MM.1S (cell line): ENCODE data around the gene MFNG.

Experiments used
- DNase-seq: peaks from one replicate; pipeline ENCODE4 v3.0.0-alpha.2; 2015
- H2AFZ ChIP-seq: fragments of 300-600 bp; sonication (generic); 2 replicates; pipeline ENCODE4 v1.6.0; 2016; ENCODE audit warnings: antibody characterized with exemption, low read length
- H3F3A ChIP-seq: fragments of 300-600 bp; sonication (generic); 2 replicates; pipeline ENCODE4 v1.6.1; 2016; ENCODE audit warnings: mild to moderate bottlenecking, antibody characterized with exemption, low read length, moderate library complexity, mixed read lengths; ENCODE audit not compliant: insufficient read depth
- H3K27ac ChIP-seq: fragments of 300-600 bp; sonication (generic); 2 replicates; pipeline ENCODE4 v1.5.1; 2016; ENCODE audit warnings: mild to moderate bottlenecking, low read length
- H3K27me3 ChIP-seq: fragments of 300-600 bp; sonication (generic); replicated peaks from 2 replicates; pipeline ENCODE4 v1.6.0; 2016; ENCODE audit warnings: low read length; ENCODE audit not compliant: insufficient read depth
- H3K36me3 ChIP-seq: fragments of 300-600 bp; sonication (generic); replicated peaks from 2 replicates; pipeline ENCODE4 v1.6.1; 2016; ENCODE audit warnings: mild to moderate bottlenecking, low read length, mixed read lengths; ENCODE audit not compliant: insufficient read depth
- H3K4me1 ChIP-seq: fragments of 300-600 bp; sonication (generic); 2 replicates; pipeline ENCODE4 v1.6.1; 2016; ENCODE audit warnings: low read length, mixed read lengths
- H3K4me2 ChIP-seq: fragments of 300-600 bp; sonication (generic); 2 replicates; pipeline ENCODE4 v1.6.0; 2016; ENCODE audit warnings: low read depth, low read length
- H3K4me3 ChIP-seq: fragments of 300-600 bp; sonication (generic); 2 replicates; pipeline ENCODE4 v1.5.1; 2016; ENCODE audit warnings: low read length, mixed read lengths
- H3K79me2 ChIP-seq: fragments of 300-600 bp; sonication (generic); 2 replicates; pipeline ENCODE4 v1.6.1; 2016; ENCODE audit warnings: mixed run types, low read length, mixed read lengths
- H3K9ac ChIP-seq: fragments of 300-600 bp; sonication (generic); 2 replicates; pipeline ENCODE4 v1.6.1; 2016; ENCODE audit warnings: low read length, mixed read lengths
- H3K9me2 ChIP-seq: fragments of 300-600 bp; sonication (generic); replicated peaks from 2 replicates; pipeline ENCODE4 v1.6.1; 2016; ENCODE audit warnings: mild to moderate bottlenecking, low read length, mixed read lengths; ENCODE audit not compliant: insufficient read depth
- H3K9me3 ChIP-seq: fragments of 300-600 bp; sonication (generic); replicated peaks from 2 replicates; pipeline ENCODE4 v1.6.1; 2016; ENCODE audit warnings: mild to moderate bottlenecking, low read length, mixed read lengths; ENCODE audit not compliant: insufficient read depth
- H4K20me1 ChIP-seq: fragments of 300-600 bp; sonication (generic); 2 replicates; pipeline ENCODE4 v1.6.1; 2016; ENCODE audit warnings: mild to moderate bottlenecking, low read length, moderate library complexity, mixed read lengths; ENCODE audit not compliant: insufficient read depth
- CTCF ChIP-seq: fragments of 300-600 bp; sonication (generic); IDR thresholded peaks from 2 replicates; pipeline ENCODE4 v1.5.1; 2016; ENCODE audit warnings: antibody characterized with exemption, low read length, mixed read lengths
- EZH2 ChIP-seq: fragments of 300-600 bp; sonication (generic); optimal IDR thresholded peaks from 2 replicates; pipeline ENCODE3; 2017; ENCODE audit warnings: low read depth, mild to moderate bottlenecking, antibody characterized with exemption, low read length, mixed read lengths
- EZH2phosphoT487 ChIP-seq: fragments of 300-600 bp; sonication (generic); IDR thresholded peaks from 2 replicates; pipeline ENCODE4 v1.6.1; 2018; ENCODE audit warnings: antibody characterized with exemption, low read length

The MFNG gene

GRCh38 chr22:37449331-37450001 is 36.7 kb downstream of the MFNG start:
- no peak overlapping the region for H2AFZ ChIP-seq
- H3K36me3 ChIP-seq, result no peaks in the 10 kb centered on the region
- TF ChIP-seq CTCF, result no peak
- no peak overlapping the region for H3K27ac ChIP-seq
- no peak for DNase-seq
- no peak overlapping the region for H3K9ac ChIP-seq
- H3K4me3 ChIP-seq, result no peak overlapping the region
- H3F3A ChIP-seq, result no peaks in the 10 kb centered on the region
- no peaks in the 10 kb centered on the region for H3K79me2 ChIP-seq
- no peaks in the 10 kb centered on the region for H3K4me1 ChIP-seq
- H3K9me2 ChIP-seq, result no peaks in the 10 kb centered on the region
- no peak overlapping the region for H3K4me2 ChIP-seq
- no peaks in the 10 kb centered on the region for H4K20me1 ChIP-seq
- peaks cover 67% of the 10 kb centered on the region for H3K27me3 ChIP-seq
- no peaks in the 10 kb centered on the region for H3K9me3 ChIP-seq

- Histone ChIP-seq H3K79me2 (no peaks in the 10 kb centered on the region), H3K4me1 (no peaks in the 10 kb centered on the region), H3K4me3 (no peak overlapping the region), H3K27me3 (peaks cover 67% of the 10 kb centered on the region), H3K9ac (no peak overlapping the region), H3K36me3 (no peaks in the 10 kb centered on the region), H2AFZ (no peak overlapping the region), H3K27ac (no peak overlapping the region), H4K20me1 (no peaks in the 10 kb centered on the region), H3K9me2 (no peaks in the 10 kb centered on the region), H3K9me3 (no peaks in the 10 kb centered on the region), H3F3A (no peaks in the 10 kb centered on the region), H3K4me2 (no peak overlapping the region)
- TF ChIP-seq EZH2phosphoT487 (no peak), EZH2 (no peak), CTCF (no peak)
- no peak for DNase-seq
Observed at GRCh38 chr22:37448516-37449127, 37.6 kb downstream of the MFNG start.

- Histone ChIP-seq H2AFZ (no peak overlapping the region), H3K79me2 (no peaks in the 10 kb centered on the region), H4K20me1 (no peaks in the 10 kb centered on the region), H3K4me2 (no peak overlapping the region), H3K4me1 (0 out of 2 replicates have a peak, but pooled peaks cover 4% of the 10 kb centered on the region), H3K36me3 (no peaks in the 10 kb centered on the region), H3K9me2 (no peaks in the 10 kb centered on the region), H3K27me3 (peaks cover 86% of the 10 kb centered on the region), H3K9ac (no peak overlapping the region), H3K9me3 (no peaks in the 10 kb centered on the region), H3F3A (no peaks in the 10 kb centered on the region), H3K4me3 (no peak overlapping the region), H3K27ac (no peak overlapping the region)
- DNase-seq, result no peak
- TF ChIP-seq EZH2 (no peak), CTCF (no peak), EZH2phosphoT487 (no peak)
Observed at GRCh38 chr22:37445501-37445900, 40.7 kb downstream of the MFNG start.
